HG02884 (cell line): ENCODE measurements around the gene NUDCD3.

Experiments used
- ATAC-seq: cut with Tn5 transposase; IDR thresholded peaks from one replicate; pipeline ENCODE4 v1.9.1; 2021; ENCODE audit warnings: mild to moderate bottlenecking, moderate library complexity; ENCODE audit not compliant: unreplicated experiment

Gene NUDCD3

DNA sequence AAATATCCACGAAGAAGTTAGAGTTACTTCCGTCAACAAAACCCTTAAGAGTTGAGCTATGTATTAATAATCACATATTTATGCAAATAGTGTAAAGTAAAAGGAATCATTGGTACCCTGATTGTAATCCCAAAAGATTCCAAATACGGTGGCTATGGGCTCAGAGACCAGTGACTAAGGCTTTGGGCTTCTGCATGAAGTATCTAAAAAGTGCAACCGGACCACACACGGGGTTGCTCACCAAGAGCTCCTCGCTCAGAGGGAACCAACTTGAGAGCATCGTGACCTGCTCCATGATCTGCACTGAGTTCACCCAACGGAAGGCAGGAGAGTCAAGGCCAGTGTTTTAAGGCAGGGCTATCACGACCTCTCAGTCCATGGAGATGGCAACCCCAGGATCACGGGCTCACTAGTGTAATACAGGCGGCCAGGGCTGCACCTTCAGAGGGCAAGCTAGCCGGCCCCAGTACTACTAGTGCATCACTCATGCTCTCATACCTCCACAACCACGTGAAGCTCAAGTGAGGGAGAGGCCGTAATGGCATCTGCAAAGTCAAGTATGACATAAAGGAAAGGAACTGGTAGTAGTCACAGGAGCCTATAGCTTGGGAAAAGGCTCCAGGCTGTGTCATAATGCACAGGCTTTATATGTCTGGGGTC, 87.9 kb downstream of the NUDCD3 start:
- no peak for ATAC-seq

DNA sequence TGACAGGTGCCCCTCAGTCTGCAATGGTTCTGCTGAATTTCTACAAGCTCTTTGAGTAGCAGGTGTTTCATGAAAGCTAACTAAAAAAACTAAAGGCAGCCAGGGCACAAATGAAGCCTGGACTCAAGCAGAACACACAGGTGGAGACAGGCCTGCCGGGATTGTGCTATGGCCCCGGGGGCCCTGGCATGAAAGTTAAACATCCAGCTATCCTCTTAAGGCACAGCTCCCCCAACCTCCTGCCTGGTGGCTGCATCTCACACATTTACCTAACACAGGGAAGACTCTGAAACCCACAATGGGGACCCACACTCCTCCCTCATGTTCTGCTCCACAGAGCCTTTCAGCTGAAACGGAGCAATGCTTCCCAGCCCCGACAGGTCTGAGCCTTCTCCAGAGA, 88.8 kb downstream of the NUDCD3 start:
- ATAC-seq: no peak

DNA sequence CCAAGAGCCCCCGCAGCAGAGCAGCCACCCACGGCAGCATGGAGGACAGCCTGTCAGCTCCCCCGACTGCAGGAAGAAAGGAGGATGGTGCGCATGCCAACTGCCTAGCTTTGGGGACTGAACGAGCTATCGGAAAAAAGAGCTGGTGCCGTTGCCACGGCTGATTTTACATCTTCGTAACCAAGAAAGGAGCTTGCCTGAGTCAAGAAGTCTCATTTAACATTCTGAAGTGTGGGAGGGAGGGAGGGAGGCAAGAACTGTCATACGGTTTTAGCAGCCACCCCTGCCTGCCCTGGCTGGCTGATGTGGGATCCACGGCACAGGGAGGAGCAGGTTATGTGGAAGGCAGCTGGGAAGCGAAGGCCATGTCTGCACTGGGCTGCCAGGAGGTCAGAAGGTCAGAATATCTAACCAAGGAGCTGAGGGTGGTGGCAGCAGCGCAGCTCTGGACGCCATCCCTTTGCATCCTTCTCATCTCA, 90.4 kb downstream of the NUDCD3 start:
- ATAC-seq: no peak

DNA sequence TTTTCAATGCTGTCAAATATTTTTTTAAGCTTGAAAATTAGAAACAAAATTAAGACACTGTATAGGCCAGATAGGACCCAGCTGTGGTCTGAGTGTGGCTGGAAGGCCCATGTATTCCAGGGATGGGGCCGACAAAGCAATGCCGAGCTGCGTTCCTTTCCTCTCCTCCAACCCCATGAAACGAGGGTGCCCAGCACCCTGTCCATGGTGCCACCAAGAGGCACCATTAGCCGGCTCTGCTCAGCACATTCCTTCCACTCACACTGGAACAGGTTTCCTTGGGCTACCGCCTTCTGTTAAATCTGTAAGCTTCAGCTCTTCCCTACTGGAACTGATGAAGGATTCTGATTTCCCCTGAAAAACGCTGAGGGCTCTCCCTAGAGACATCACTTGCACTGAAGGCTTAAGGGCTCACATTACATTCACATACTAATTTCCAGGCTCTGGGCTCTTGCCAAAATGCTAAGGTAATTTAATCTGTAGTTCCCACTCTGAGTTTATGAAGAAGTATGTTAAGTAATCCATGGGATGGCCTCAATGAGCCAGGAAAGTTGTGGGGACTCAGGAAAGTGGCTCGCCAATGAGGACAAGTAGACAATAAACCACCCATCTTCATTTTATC, 91.4 kb downstream of the NUDCD3 start:
- ATAC-seq: no peak

DNA sequence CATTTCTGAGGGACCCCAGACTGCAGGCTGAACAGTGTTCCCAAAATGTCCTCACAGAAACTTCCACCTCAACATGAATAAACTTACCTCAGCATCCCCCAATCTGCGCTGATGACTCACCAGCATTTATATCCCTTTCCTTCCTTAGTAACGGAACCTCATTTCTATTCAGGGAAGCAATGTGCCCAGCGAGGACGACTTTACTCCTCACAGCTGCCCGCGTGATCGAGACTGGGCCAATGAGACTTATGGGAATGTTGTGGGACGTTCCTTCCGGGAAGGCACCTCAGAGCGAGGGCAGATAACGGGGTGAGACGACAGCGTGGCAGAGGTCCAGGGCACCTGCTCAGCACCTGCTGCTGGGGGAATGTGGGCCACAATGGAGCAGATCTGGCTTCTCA, 91.9 kb downstream of the NUDCD3 start:
- no peak for ATAC-seq

DNA sequence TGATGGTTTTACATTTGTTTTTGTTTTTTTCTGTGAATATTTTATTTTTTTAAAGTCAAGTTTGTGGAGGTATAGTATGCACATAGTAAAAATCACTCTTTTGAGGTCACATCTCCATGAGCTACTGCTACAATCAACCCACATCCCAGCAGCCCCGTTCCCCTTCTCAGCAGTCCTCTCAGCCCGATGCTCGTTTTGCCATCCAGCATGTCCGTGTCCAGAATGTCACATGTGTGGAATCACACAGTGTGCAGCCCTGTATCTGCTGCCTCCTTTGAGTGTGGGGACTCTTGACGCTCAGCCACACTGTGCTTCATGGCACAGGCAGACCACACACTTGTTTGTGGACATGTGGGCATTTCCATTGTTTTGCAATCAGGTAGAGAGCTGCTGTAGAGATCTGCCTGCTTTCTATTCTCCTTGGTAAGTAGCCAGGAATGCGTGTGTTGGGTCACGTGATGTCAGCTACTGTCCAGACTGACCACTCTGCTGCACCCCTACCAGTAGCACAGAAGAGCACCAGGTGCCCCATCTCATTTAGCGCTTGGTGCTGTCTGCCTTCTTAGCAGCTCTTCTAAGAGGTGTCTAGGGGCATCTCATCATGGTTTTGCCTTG, 93.4 kb downstream of the NUDCD3 start:
- no peak for ATAC-seq

DNA sequence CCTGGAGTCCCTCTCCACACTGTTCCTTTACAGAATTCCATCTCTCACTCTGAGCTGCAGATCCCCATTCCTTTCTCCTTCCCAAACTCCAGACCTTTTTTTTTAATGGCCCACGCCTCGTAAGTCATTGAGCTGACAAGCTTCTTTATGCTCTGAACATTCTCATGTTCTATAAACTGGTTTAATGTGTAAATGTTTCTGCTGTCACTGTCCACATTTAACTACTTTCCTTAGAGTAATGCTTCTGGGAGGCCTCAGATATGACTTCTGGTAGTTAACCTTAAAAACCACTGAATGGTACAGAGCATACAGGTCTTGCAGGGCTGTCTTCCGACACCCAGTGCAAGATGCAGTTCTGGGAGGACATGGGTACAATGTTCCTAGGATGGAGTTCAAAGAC, 94.0 kb downstream of the NUDCD3 start:
- ATAC-seq: no peak

DNA sequence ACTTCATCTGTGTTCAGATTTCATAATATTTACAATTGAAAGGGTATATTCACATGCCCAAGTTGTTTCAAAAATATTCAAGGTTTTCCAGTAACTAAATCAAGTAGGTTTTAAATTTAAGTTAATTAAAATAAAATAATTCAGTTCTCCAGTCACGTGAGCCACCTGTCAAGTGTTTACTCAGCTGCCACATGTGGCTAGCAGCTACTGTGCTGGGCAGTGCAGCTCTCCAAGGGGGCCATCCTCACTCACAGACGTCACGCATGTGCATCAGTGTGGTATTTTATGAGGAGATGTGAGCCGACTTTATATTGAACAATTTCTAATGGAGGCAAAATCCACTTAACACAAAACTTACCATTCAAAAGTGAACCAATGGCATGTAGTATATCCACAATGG, 95.4 kb downstream of the NUDCD3 start:
- ATAC-seq: no peak

DNA sequence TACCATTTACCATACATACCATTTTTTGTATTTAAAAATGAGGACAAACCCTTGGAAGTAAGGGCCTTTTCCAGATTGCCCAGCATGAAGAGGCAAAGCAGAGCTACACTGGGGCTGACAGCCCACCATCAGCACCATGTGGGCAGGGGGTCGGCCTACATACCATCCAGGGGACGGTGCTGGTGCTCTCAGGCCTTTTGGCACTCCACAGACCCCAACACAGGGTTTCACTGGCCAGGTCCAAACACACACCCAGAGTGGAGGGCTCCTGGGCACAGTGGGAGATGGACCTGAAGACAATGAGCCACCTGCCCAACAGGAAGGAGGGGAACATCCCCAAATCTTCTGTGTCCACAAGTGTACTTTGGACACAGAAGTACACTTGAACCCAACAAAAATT, 95.8 kb downstream of the NUDCD3 start:
- no peak for ATAC-seq

DNA sequence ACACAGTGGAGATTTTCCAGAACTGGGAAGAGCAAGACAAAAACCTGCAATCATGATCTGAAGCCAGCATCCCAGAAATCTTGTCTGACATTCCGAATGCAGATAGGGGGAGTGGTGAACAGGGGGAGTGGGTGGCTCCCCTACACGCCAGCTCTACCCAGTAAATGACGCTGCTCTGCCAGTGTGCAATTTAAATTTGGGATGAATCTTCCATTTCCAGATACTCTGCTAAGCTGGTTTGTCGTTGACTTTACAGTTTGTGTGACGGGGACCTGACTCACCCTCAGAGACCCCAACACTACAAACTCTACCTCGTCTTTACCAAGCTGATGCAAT, 96.4 kb downstream of the NUDCD3 start:
- ATAC-seq: no peak

DNA sequence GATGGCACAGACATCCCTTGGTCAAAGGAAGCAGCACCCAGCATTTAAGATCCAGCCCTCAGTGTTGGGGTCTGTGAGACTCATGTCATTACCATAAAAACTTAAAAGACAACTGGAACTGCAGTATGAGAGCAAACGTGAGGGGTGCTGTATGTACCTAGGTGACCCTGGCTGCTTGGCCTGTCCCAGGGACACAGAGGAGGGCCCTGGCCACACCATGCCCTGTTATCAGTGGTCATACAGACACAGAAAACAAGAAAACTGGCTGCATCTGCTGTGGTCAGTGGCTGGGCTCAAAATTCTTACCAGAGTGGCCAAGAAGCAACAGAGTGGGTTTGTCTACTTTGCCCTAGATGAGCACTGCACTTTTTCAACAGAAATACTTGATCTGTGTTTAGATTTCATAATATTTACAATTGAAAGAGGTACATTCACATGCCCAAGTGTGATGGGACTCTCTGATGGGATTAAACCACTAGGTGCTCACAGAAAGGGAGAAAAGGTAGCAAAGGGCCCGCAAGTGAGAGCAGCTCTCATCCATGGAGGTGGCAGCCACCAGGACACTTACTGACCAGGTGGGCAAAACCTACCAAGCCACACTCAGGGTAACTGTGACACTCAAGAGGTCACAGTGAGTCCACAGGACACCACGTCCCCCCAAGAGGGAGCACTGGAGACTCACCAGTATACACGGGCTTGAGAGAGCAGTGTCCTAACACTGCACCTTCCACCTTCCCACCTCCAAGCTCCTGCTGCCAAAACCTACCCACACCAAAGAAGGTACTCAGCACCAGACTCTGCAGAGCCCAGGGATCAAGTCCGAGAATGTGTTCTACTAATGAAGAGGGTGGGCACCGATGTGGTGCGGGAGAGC, 97.0 kb downstream of the NUDCD3 start:
- no peak for ATAC-seq

DNA sequence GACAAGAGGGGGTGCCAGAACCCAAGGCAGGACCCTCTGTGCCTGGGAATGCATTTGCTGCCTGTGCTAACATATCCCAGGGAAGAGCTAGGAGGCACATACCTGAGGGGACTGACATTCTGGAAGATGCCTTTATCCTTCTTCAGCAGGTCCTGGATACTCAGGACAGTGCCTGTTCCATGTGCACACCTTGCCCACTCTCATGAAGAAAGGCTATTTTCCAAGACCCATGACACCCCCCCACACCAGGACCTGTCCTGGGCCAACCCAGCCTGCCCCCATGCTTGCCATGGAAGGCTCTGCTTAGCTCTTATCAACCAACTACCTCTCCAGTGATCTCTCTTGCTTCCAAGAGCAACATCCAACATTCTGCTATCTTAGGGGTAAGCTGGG, 97.8 kb downstream of the NUDCD3 start:
- no peak for ATAC-seq

DNA sequence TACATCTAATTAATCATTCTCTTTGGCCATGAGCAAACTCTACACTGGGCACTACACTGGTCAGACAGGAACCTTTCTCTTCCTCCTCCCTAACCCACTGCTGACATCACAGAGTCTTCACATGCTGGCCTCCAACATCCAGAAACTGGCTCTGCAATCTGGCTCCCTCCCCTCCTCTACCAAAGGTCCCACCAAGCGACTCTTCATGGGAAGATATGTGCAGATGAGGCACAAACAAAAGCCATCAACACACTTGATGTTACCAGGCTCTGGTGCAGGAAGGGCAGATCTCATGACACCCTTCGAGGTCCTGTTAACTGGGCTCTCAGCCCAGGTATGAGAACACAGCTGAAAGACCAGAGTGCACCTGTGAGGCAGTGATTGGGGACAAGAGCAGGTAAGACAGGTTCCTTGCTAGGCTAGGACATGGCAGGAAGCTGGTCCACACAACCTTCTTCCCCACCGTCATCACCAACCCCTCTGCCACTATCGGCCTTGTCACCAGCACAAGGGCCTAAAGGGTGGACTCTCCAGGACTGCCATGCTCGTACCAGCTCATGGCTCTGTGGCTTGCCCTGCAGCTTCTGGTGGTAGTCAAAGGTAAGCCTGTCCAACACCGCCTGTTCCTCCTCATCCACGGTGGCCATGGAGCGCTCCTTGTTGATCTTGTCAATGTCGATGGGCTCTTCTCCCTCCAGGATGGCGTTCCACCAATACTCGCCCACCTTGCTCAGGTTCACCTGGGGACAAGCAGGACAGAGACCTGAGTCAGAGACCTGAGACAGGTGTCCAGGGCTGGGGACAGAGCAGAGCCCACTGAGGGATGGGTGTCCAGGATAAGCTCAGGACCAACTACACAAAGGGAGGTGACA, 98.5 kb downstream of the NUDCD3 start:
- ATAC-seq: no peak

DNA sequence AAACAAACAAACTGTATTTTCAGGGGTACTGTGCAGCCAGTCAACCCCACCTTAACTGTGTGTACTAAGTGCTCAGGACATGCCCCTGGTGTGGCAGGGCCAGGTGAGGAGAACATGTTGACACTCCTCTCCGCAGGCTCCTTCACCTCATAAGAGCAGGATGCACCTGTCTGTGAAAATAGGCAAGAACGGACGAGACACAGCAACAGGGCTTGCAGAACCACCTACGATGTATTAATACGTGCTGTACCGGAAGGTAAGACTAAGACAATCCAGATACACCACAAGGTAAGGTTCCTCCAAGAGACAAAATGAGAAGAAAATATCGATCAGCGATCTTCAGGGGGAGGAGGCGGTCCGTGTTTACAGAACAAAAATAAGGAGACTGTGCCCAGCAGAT, 99.3 kb downstream of the NUDCD3 start:
- ATAC-seq: no peak

DNA sequence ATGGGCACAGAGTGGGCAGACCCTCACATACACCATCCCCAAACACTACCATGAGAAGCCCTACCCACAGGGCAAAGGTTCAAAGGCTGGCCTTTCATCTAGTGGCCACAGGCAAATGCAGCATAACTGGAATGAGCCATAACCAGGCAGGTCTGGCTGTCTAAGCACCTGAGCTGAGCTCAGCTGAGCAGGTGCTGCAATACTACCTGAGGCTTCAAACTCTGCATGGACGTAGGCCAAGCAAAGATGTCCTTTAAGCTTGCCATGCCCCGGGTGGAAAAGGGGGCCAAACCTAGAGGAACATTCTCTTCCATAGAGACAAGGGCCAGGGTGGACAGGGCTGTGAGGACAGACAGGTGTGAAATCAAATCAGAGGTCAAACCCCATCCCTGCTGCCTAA, 99.8 kb downstream of the NUDCD3 start:
- ATAC-seq: no peak

DNA sequence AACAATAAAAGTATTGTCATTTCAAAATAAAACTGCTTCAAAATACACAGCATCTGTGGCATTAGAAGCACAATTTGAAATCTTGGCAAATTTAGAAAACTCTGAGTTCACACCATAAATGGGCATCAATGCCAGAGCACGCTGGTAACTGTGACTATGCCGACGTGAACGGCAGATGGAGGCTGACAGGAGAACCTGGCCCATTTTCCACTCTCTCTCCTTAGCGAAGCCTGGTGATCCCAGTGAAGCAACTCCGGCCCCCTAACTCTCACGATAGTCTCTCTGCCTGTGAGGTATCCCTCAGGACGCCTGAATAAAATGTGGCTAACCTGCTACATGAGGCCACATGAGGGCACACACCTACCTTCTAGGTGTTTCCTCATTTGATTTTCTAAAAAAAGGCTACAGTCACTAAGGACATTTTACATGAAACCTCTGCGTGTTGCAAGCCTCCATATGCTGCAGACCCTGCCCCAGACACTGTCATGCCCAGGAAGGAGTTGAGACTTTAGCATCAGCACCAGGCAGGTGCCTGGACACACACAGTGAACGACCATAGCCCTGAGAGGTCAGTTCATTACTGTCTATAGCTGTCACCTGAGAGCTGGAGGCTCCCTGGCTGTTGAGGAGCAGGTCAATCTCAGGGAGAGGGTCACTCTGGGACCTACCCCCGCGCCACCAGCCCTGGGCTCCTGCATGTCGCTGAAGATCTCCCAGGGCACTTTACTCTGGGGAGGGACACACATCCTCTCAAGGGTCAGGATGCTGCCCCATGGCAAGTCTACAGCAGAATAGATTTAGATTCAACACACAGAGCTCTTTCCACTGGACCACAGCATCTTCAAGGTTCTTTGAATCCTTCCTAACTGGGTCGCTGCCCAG, 102.1 kb downstream of the NUDCD3 start:
- no peak for ATAC-seq

DNA sequence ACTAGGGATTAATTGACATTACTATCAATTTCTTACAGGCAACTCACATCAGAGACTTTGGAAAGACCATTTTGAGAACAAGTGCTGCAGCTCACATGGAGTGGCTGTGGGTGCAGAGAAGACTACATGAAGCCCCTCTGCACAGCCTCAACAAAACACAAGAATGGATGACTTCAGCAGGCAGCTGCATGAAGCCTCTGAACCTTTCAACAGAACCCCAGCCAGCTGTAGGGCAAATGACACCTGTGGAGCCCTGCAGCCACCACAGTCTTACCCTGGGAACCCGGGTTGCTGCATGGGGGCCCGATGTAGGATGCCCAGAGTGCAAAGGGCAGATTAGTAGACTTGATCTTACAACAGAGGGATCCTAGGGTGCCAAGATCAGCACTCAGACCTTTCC, 103.1 kb downstream of the NUDCD3 start:
- no peak for ATAC-seq

DNA sequence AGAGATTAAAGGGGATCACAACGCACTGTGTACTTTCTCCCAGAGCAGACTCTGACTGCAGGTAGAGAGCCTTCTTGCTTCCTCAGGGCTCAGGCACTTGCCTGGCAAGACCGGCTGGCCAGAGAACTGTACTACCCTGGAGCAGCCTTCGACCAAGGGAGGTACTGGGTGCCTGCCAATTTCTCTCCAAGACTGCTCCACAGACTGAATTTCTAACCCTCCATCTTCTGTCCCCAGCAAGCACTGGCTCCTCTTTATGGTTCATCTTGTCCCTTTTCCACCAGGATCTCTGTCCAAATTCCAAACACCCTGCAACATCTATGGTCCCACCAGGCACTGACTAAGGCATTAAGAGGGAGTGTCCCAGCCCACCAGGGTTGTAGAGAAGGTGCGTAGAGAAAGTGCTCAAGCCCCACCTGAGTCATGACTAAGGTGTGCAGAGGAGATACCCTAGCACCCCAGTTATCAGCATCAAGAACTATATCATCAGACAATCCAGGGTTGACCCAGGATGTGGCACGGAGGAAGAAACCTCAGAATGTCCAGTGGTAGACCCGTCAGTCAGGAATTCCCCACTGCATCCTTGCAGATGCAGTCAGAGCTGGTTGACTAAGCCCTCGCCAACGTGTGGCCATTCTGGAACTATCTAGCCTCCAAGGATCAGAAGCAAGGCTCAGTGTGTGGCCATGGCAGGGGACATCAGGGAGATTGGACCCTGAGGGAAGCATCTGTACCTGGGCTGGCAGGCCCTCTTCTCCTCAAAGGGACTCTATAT, 104.1 kb downstream of the NUDCD3 start:
- no peak for ATAC-seq
